IPS-11a (cell line): ENCODE measurements around the gene MALRD1.
"Not testable (repeated sequence)": the region's sequence is repeated elsewhere in the genome, so short reads cannot be mapped to it uniquely, and the experiment has no call there.

ENCODE experiments used
- H3K4me3 ChIP-seq: one replicate; pipeline ENCODE4 v1.5.1; 2013; ENCODE audit warnings: low read depth, low read length, control low read depth

Gene MALRD1

GRCh38 chr10:19480353-19480752 lies 431.8 kb downstream of the MALRD1 start:
- H3K4me3 ChIP-seq: no peak overlapping the region

GRCh38 chr10:19483421-19483820 lies 434.8 kb downstream of the MALRD1 start:
- H3K4me3 ChIP-seq: no peak overlapping the region

DNA sequence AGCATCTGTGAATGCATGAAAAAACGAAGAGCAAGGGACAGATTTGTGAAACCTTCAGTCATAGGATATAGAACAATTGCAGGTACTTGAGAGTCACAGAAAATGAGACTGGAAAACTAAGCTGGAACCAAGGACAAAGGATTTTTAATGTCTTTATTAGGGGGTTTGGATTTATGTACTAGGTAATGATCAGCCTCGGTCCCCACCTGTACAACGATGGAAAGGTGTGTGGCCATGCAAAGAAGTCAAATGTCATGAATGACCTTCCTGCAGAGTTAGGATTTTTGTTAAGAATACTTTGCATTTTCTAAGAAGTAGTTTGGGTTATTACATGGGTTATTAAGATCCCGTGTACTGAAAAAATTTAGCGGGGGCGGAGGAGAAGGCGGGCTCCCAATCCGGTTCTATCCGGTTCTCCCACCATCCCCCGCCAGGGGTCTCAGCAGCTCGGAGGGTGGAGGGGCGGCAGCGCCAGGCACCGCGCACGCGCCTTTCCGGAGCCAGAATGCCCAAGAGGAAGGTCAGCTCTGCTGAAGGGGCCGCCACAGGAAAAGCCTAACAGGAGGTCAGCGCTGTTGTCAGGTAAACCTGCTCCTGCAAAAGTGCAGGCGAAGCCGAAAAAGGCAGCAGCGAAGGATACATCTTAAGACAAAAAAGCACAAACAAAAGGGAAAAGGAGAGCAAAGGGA lies 440.1 kb downstream of the MALRD1 start:
- no peak overlapping the region for H3K4me3 ChIP-seq

DNA sequence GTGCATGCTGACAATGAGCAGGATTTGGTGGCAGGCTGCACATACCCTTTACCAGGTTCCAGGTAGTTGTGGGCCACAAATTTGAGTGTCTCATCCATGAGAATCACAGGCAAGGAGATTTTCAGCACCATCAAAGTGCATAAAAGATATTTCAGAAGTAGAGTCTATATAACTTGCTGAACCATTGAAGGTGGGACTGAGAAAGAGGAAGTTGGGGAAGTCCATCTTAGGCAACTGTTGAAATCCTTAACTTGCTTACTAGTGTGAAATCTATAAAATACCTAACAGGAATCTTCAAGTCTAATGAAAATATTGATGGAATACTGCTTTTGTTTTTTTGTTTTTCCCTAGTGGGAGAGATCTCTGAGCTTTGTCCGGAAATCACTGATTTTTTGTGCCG lies 442.6 kb downstream of the MALRD1 start:
- no peak overlapping the region for H3K4me3 ChIP-seq

GRCh38 chr10:19493917-19494316 lies 445.3 kb downstream of the MALRD1 start:
- no peak overlapping the region for H3K4me3 ChIP-seq

- no peak overlapping the region for H3K4me3 ChIP-seq
Measured at GRCh38 chr10:19497026-19497425, 448.4 kb downstream of the MALRD1 start.

GRCh38 chr10:19498393-19499290 lies 450.0 kb downstream of the MALRD1 start:
- no peak overlapping the region for H3K4me3 ChIP-seq

- no peak overlapping the region for H3K4me3 ChIP-seq
Measured at GRCh38 chr10:19499291-19499770, 450.7 kb downstream of the MALRD1 start.

DNA sequence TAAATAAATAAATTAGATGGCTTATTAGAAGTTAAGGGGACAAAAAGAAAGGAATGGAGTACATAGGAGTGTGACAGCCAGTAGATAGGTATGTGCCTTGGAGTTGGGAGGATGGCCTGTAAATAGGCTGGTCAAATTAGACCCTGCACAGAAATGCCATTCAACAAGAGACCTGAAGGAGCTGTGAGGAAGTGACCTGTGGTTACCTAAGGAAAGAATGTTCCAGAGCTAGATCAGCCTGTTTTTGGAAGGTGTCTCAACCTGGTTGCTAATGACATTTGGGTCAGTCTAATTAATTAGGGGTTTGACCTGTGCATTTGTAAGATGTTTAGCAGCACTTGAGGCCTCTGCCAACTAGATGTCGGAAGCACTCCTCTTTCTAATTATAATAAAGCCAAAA lies 452.4 kb downstream of the MALRD1 start:
- no peak overlapping the region for H3K4me3 ChIP-seq

- no peak overlapping the region for H3K4me3 ChIP-seq
Measured at GRCh38 chr10:19505320-19506312, 457.0 kb downstream of the MALRD1 start.

DNA sequence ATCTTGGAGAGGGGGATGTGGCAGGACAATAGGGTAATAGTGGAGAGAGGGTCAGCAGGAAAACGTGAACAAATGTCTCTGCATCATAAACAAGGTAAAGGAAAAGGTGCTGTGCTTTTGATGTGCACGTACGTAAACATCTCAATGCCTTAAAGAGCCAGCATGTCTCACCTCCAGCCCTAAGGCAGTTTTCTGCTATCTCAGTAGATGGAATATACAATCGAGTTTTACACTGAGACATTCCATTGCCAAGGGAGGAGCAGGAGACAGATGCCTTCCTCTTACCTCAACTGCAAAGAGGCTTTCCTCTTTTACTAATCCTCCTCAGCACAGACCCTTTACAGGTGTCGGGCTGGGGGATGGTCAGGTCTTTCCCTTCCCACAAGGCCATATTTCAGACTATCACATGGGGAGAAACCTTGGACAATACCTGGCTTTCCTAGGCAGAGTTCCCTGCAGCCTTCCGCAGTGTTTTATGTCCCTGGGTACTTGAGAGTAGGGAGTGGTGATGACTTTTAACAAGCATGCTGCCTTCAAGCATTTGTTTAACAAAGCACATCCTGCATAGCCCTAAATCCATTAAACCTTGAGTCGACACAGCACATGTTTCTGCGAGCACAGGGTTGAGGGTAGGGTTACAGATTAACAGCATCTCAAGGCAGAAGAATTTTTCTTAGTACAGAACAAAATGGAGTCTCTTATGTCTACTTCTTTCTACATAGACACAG lies 461.6 kb downstream of the MALRD1 start:
- not testable (repeated sequence) for H3K4me3 ChIP-seq

- H3K4me3 ChIP-seq: no peak overlapping the region
Measured at GRCh38 chr10:19518109-19518508, 469.5 kb downstream of the MALRD1 start.

GRCh38 chr10:19518632-19519031 lies 470.0 kb downstream of the MALRD1 start:
- H3K4me3 ChIP-seq: no peak overlapping the region

GRCh38 chr10:19531324-19531723 lies 482.7 kb downstream of the MALRD1 start:
- no peak overlapping the region for H3K4me3 ChIP-seq

DNA sequence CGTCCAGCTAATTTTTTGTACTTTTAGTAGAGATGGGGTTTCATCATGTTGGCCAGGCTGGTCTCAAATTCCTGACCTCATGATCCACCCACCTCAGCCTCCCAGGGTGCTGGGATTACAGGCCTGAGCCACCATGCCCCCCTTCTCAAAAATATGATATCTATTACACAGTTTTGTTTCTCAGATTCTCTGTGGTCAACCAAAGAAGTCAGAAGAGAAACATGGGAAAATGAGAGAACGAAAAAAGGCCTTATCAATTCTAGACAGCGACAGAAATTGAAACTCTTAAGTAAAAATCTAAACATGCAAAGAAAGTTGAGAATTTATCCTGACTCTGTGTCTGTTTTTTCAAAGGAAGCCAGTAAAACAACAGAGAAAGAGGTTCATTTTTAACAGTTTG lies 483.8 kb downstream of the MALRD1 start:
- no peak overlapping the region for H3K4me3 ChIP-seq

DNA sequence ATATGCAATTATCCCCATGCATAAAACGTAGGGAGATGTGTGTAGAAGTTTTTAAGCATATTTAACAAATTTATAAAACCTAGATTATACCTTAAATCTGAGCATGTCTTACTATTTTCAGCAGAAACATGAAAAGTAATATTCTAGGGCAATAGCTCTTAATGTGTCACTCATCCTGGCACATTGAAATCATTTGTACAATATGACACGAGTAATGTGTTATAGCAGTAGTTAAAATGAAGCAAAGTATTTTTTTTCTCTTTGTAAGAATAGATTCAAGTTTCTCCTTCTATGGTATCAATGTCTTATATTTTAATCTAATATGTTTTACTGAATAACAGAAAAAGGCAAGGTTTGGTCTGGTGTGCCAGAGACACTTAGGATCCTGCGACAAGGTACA lies 492.7 kb downstream of the MALRD1 start:
- H3K4me3 ChIP-seq: no peak overlapping the region

DNA sequence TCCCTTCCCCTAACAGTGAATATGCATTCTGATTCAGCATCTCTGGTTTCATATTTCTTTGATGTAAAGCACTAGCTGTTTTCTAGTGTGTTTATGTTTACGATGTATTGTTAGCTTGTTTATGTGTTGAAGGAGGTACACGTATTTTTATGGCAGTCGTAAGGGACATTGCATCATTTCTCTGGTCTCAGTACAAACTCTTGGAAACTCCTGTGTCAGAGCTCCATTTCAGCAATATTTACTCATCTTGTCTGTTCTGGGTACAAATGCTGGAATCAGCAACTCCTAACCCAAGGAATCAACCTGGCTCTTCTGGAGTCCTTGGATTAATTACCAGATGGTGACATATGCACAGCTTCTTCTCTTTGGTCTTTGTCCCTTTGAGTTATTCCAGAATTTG lies 497.6 kb downstream of the MALRD1 start:
- no peak overlapping the region for H3K4me3 ChIP-seq

DNA sequence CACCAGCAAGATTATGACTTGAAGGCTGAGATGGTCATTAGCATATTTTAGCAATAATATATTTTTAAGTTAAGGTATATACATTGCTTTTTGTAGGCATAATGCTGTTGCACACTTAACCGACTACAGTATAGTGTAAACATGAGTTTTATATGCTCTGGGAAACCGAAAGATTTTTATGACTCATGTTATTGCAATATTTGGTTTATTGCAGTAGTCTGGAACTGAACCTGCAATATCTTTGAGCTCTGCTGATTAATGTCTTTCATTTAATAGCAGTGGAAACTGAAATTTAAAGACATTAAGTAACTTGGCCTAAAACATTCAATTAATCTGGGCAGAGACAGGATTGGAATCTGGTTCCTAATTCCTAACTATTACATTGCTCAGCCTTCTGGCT lies 500.9 kb downstream of the MALRD1 start:
- no peak overlapping the region for H3K4me3 ChIP-seq

GRCh38 chr10:19556666-19557065 lies 508.1 kb downstream of the MALRD1 start:
- H3K4me3 ChIP-seq: no peak overlapping the region

DNA sequence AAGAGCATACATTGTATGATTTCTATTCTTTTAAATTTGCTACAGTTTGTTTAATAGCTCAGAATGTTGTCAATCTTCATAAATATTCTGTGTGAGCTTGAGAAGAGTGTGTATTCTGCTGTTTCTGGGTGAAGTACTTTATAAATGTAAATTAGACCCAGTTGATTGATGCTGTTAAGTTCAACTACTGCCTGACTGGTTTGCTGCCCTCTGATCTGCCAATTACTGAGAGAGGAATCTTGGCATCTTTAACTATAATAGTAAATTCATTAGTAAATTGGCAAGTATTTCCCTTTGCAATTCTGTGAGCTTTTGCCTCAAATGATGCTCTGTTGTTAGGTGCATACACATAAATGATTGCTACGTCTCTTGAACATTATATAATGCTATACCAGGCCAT lies 512.6 kb downstream of the MALRD1 start:
- H3K4me3 ChIP-seq: no peak overlapping the region
